HEK293T (cell line): ENCODE data around the gene OR8I2.
"Not testable (repeated sequence)": the region's sequence is repeated elsewhere in the genome, so short reads cannot be mapped to it uniquely, and the experiment has no call there.

Source experiments
- CTCF ChIA-PET: fragments of 350-600 bp; formaldehyde crosslinking; extraction: SDS; loops from one replicate; lab custom pipeline; 2021; ENCODE audit warnings: antibody characterized with exemption, inconsistent platforms; lab: Yijun Ruan, JAX
- POLR2A ChIA-PET: fragments of 350-600 bp; formaldehyde crosslinking; extraction: SDS; loops from one replicate; lab custom pipeline; 2020; ENCODE audit warnings: antibody characterized with exemption, inconsistent platforms; lab: Yijun Ruan, JAX
- DNase-seq: peaks from one replicate; pipeline ENCODE4 v3.0.0; 2012; ENCODE audit warnings: mixed read lengths; ENCODE audit errors: extremely low spot score
- ARNT ChIP-seq: fragments of 450-650 bp; IDR thresholded peaks from 2 replicates; pipeline ENCODE4 v1.6.1; 2017; ENCODE audit warnings: mild to moderate bottlenecking
- BHLHE40 ChIP-seq: fragments of 450-650 bp; IDR thresholded peaks from 2 replicates; pipeline ENCODE4 v1.6.1; 2016; ENCODE audit warnings: mild to moderate bottlenecking, moderate library complexity, borderline replicate concordance
- CTBP1 ChIP-seq: fragments of 450-650 bp; IDR thresholded peaks from 2 replicates; pipeline ENCODE4 v1.6.1; 2016; ENCODE audit warnings: borderline replicate concordance
- ELF4 ChIP-seq: fragments of 450-650 bp; IDR thresholded peaks from 2 replicates; pipeline ENCODE4 v1.6.1; 2017; ENCODE audit warnings: antibody characterized with exemption
- FOXA1 ChIP-seq: fragments of 450-650 bp; IDR thresholded peaks from 2 replicates; pipeline ENCODE4 v1.6.1; 2016; ENCODE audit warnings: mild to moderate bottlenecking
- FOXK2 ChIP-seq: fragments of 450-650 bp; IDR thresholded peaks from 2 replicates; pipeline ENCODE4 v1.6.1; 2016; ENCODE audit warnings: mild to moderate bottlenecking
- FOXM1 ChIP-seq: fragments of 450-650 bp; IDR thresholded peaks from 2 replicates; pipeline ENCODE4 v1.6.1; 2017; ENCODE audit warnings: mild to moderate bottlenecking, borderline replicate concordance
- HDGF ChIP-seq: fragments of 450-650 bp; IDR thresholded peaks from 2 replicates; pipeline ENCODE4 v1.6.1; 2017; ENCODE audit warnings: antibody characterized with exemption, borderline replicate concordance
- L3MBTL2 ChIP-seq: fragments of 450-650 bp; conservative IDR thresholded peaks from 2 replicates; pipeline ENCODE4 v1.6.1; 2016; ENCODE audit warnings: mild to moderate bottlenecking
- LEF1 ChIP-seq: fragments of 450-650 bp; IDR thresholded peaks from 2 replicates; pipeline ENCODE4 v1.6.1; 2017; ENCODE audit warnings: mild to moderate bottlenecking, borderline replicate concordance
- NFRKB ChIP-seq: fragments of 450-650 bp; IDR thresholded peaks from 2 replicates; pipeline ENCODE4 v1.6.1; 2016; ENCODE audit warnings: mild to moderate bottlenecking, moderate library complexity
- PKNOX1 ChIP-seq: fragments of 450-650 bp; IDR thresholded peaks from 2 replicates; pipeline ENCODE4 v1.6.1; 2016
- SP1 ChIP-seq: fragments of 450-650 bp; IDR thresholded peaks from 2 replicates; pipeline ENCODE4 v1.6.1; 2017
- SUZ12 ChIP-seq: fragments of 450-650 bp; IDR thresholded peaks from 2 replicates; pipeline ENCODE4 v1.6.1; 2016; ENCODE audit warnings: mild to moderate bottlenecking
- TARDBP ChIP-seq: fragments of 450-650 bp; IDR thresholded peaks from 2 replicates; pipeline ENCODE4 v1.6.1; 2016
- ZNF384 ChIP-seq: fragments of 450-650 bp; IDR thresholded peaks from 2 replicates; pipeline ENCODE4 v1.6.1; 2016

Gene OR8I2

GRCh38 chr11:56066980-56067379 is 26.1 kb upstream of the OR8I2 start:
- ChIA-PET POLR2A (no interaction called here), CTCF (interaction anchor here (0.7 kb wide), 1 partner anchor 193 kb away, joined by 4 read pairs; no protein-coding TSS in a partner anchor)
- DNase-seq: no peak
- TF ChIP-seq NFRKB: no peak
- no peak for TF ChIP-seq FOXA1
- no peak for TF ChIP-seq BHLHE40
- no peak for TF ChIP-seq ARNT
- no peak for TF ChIP-seq PKNOX1
- TF ChIP-seq LEF1: no peak
- no peak for TF ChIP-seq CTBP1
- no peak for TF ChIP-seq FOXM1
- TF ChIP-seq ELF4: no peak
- no peak for TF ChIP-seq SUZ12
- TF ChIP-seq TARDBP: no peak

GRCh38 chr11:56089697-56090096 is 3.4 kb upstream of the OR8I2 start:
- POLR2A ChIA-PET: no interaction called here

GRCh38 chr11:56103210-56103737 is 10.2 kb downstream of the OR8I2 start, which contains the start of gene OR8H2:
TSS of gene OR8H2 (plus strand) at chr11:56103687. CDS start at chr11:56105043, 1,356 bp downstream.
- TF ChIP-seq NFRKB: no peak
- TF ChIP-seq ARNT: no peak
- TF ChIP-seq PKNOX1: no peak
- no peak for TF ChIP-seq CTBP1
- TF ChIP-seq SUZ12: no peak
- TF ChIP-seq BHLHE40: no peak
- TF ChIP-seq L3MBTL2: no peak
- no peak for TF ChIP-seq ZNF384
- no peak for TF ChIP-seq HDGF
- TF ChIP-seq FOXA1: no peak
- TF ChIP-seq FOXM1: no peak
- no peak for TF ChIP-seq TARDBP
- TF ChIP-seq SP1: no peak
- no peak for TF ChIP-seq LEF1
- no peak for TF ChIP-seq ELF4
- TF ChIP-seq FOXK2: no peak
- CTCF ChIA-PET: no interaction called here

More at GRCh38 chr11:56089697-56090096, 3.4 kb upstream of the OR8I2 start:
- CTCF ChIA-PET: no interaction called here
- TF ChIP-seq NFRKB (no peak), LEF1 (no peak), ELF4 (no peak), FOXA1 (no peak), BHLHE40 (no peak), ARNT (no peak), ZNF384 (no peak), PKNOX1 (no peak), SP1 (no peak), FOXK2 (no peak), TARDBP (no peak), FOXM1 (no peak), HDGF (no peak), SUZ12 (no peak), L3MBTL2 (no peak), CTBP1 (no peak)
- no peak for DNase-seq

GRCh38 chr11:56122073-56122472 is 29.0 kb downstream of the OR8I2 start, which contains the start of gene OR8H3:
TSS of gene OR8H3 (plus strand) at chr11:56122373. CDS start at chr11:56122373, 0 bp downstream.
- TF ChIP-seq FOXA1: no peak
- TF ChIP-seq CTBP1: no peak
- DNase-seq: no peak
- POLR2A ChIA-PET: no interaction called here
- CTCF ChIA-PET: no interaction called here

More at GRCh38 chr11:56103210-56103737, 10.2 kb downstream of the OR8I2 start, which contains the start of gene OR8H2:
- DNase-seq: no peak
- POLR2A ChIA-PET: no interaction called here

GRCh38 chr11:56140151-56140661 is 47.1 kb downstream of the OR8I2 start, which contains the start of gene OR8J3:
TSS of gene OR8J3 (minus strand) at chr11:56140201. CDS start at chr11:56137718, 2,483 bp downstream.
- CTCF ChIA-PET: no interaction called here
- POLR2A ChIA-PET: no interaction called here
- no peak for TF ChIP-seq FOXK2
- no peak for TF ChIP-seq TARDBP
- TF ChIP-seq HDGF: no peak
- no peak for TF ChIP-seq BHLHE40
- TF ChIP-seq ARNT: no peak
- no peak for TF ChIP-seq FOXM1
- no peak for TF ChIP-seq ELF4
- TF ChIP-seq ZNF384: no peak
- TF ChIP-seq CTBP1: no peak
- no peak for TF ChIP-seq LEF1
- no peak for TF ChIP-seq SP1
- TF ChIP-seq NFRKB: no peak
- TF ChIP-seq PKNOX1: no peak
- no peak for TF ChIP-seq L3MBTL2
- no peak for TF ChIP-seq SUZ12
- no peak for TF ChIP-seq FOXA1
- no peak for DNase-seq

GRCh38 chr11:56143681-56144080 is 50.6 kb downstream of the OR8I2 start:
- CTCF ChIA-PET, DNase-seq, POLR2A ChIA-PET: not testable (repeated sequence)
